Stimulated activated naive CD8-positive, alpha-beta T cell treated with anti-CD3 and anti-CD28 coated beads, Interleukin-15, Interleukin-2, amounts not matched to agents 100 ng/mL and 50 ng/mL, for 24 hours (primary cell): Measurements from ENCODE around the gene RUFY3.
A peak's percentile ranks its signal among the peaks of the same experiment; 100 is the strongest.
"Not testable (repeated sequence)": the region's sequence is repeated elsewhere in the genome, so short reads cannot be mapped to it uniquely, and the experiment has no call there.

Experiments
- H3K27ac Mint-ChIP-seq: one replicate; pipeline ENCODE4 v1.8.0; 2021; ENCODE audit warnings: mild to moderate bottlenecking, mixed read lengths
- H3K27me3 Mint-ChIP-seq: one replicate; pipeline ENCODE4 v1.8.0; 2021; ENCODE audit warnings: mixed read lengths
- H3K36me3 Mint-ChIP-seq: one replicate; pipeline ENCODE4 v1.8.0; 2021; ENCODE audit warnings: low read depth, mixed read lengths
- H3K4me1 Mint-ChIP-seq: one replicate; pipeline ENCODE4 v1.8.0; 2021; ENCODE audit warnings: low read depth, mixed read lengths
- H3K4me3 Mint-ChIP-seq: one replicate; pipeline ENCODE4 v1.8.0; 2021; ENCODE audit warnings: mild to moderate bottlenecking, mixed read lengths
- H3K9me3 Mint-ChIP-seq: one replicate; pipeline ENCODE4 v1.8.0; 2021; ENCODE audit warnings: mixed read lengths

RUFY3 gene

GRCh38 chr4:70714079-70714887 lies 7.5 kb upstream of the RUFY3 start:
- no peaks in the 10 kb centered on the region for H3K27me3 Mint-ChIP-seq
- H3K36me3 Mint-ChIP-seq = no peaks in the 10 kb centered on the region
- H3K9me3 Mint-ChIP-seq = no peaks in the 10 kb centered on the region
- H3K4me1 Mint-ChIP-seq = peaks cover 46% of the 10 kb centered on the region
- H3K4me3 Mint-ChIP-seq = no peak overlapping the region
- peak overlapping the region; percentile 88 for H3K27ac Mint-ChIP-seq

- H3K27ac Mint-ChIP-seq = peak overlapping the region; percentile 88
- no peaks in the 10 kb centered on the region for H3K27me3 Mint-ChIP-seq
- H3K36me3 Mint-ChIP-seq = no peaks in the 10 kb centered on the region
- peak overlapping the region; percentile 20 for H3K4me3 Mint-ChIP-seq
- H3K9me3 Mint-ChIP-seq = no peaks in the 10 kb centered on the region
- peaks cover 44% of the 10 kb centered on the region for H3K4me1 Mint-ChIP-seq
Observed at GRCh38 chr4:70715097-70715496, 6.7 kb upstream of the RUFY3 start.

DNA sequence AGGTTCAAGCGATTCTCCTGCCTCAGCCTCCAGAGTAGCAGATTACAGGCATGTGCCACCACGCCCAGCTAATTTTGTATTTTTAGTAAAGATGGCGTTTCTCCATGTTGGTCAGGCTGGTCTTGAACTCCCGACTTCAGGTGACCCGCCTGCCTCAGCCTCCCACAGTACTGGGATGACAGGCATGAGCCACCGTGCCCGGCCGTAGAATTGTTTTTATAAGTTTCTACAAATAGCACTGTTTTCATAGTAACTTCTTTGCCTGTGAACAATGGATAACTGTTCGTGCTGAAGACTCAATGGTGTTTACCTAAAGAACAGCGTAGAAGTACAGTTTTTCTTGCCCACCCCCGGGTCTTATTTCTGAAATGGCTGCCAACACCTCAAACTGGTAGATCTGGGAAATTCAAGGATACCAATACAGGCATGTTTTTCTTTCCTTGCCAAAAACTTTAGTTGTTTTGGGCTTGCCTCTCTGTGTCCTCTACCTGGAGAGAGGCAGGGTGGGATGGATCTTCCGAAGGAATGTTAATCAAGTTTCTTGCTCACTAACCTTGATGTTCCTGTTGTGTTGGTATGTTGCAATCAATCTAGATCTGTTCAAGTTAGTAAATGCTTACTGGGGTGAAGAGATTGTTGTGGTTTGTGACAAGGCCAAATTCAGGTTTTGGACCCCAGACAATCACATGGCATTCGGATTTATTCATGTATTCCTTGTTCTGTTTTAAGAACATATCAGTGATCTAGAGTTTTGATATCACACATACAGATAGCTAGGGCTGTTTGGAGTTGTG lies 2.8 kb upstream of the RUFY3 start:
- peaks cover 34% of the 10 kb centered on the region for H3K4me1 Mint-ChIP-seq
- no peaks in the 10 kb centered on the region for H3K27me3 Mint-ChIP-seq
- no peak overlapping the region for H3K4me3 Mint-ChIP-seq
- no peaks in the 10 kb centered on the region for H3K9me3 Mint-ChIP-seq
- H3K27ac Mint-ChIP-seq = no peak overlapping the region
- H3K36me3 Mint-ChIP-seq = no peaks in the 10 kb centered on the region

GRCh38 chr4:70722199-70722791 lies 531 bp downstream of the RUFY3 start:
- Mint-ChIP-seq H3K36me3 (no peaks in the 10 kb centered on the region), H3K4me1 (peaks cover 20% of the 10 kb centered on the region), H3K4me3 (peak overlapping the region; percentile 2), H3K27ac (no peak overlapping the region), H3K9me3 (no peaks in the 10 kb centered on the region), H3K27me3 (no peaks in the 10 kb centered on the region)

DNA sequence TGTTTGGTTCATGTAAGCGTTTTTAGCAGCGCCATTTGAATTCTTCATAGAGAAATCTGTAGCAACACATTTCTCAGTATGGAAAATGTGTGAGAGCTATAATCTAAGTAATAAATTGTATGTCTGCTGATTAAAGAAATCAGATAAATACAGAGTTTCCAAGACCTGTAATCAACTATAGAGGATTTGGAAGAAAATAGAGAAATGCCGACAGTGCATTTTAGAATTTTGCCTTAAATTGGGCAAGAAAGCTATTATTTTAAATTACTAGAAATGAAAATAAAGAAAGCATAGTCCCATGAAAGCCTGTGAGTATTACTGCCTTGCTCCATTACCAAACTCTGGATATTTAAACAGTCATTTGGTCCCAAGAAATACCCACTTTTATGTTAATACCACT lies 2.7 kb downstream of the RUFY3 start:
- no peaks in the 10 kb centered on the region for H3K27me3 Mint-ChIP-seq
- no peak overlapping the region for H3K27ac Mint-ChIP-seq
- no peaks in the 10 kb centered on the region for H3K36me3 Mint-ChIP-seq
- peaks cover 20% of the 10 kb centered on the region for H3K4me1 Mint-ChIP-seq
- no peak overlapping the region for H3K4me3 Mint-ChIP-seq
- no peaks in the 10 kb centered on the region for H3K9me3 Mint-ChIP-seq

GRCh38 chr4:70725633-70726032 lies 3.9 kb downstream of the RUFY3 start:
- Mint-ChIP-seq H3K4me3 (no peak overlapping the region), H3K9me3 (no peaks in the 10 kb centered on the region), H3K27me3 (no peaks in the 10 kb centered on the region), H3K4me1 (peaks cover 20% of the 10 kb centered on the region), H3K36me3 (no peaks in the 10 kb centered on the region), H3K27ac (no peak overlapping the region)

GRCh38 chr4:70726515-70726914 lies 4.8 kb downstream of the RUFY3 start:
- H3K27ac Mint-ChIP-seq, H3K4me3 Mint-ChIP-seq, H3K36me3 Mint-ChIP-seq, H3K27me3 Mint-ChIP-seq, H3K9me3 Mint-ChIP-seq: not testable (repeated sequence)
- H3K4me1 Mint-ChIP-seq = peaks cover 20% of the 10 kb centered on the region

DNA sequence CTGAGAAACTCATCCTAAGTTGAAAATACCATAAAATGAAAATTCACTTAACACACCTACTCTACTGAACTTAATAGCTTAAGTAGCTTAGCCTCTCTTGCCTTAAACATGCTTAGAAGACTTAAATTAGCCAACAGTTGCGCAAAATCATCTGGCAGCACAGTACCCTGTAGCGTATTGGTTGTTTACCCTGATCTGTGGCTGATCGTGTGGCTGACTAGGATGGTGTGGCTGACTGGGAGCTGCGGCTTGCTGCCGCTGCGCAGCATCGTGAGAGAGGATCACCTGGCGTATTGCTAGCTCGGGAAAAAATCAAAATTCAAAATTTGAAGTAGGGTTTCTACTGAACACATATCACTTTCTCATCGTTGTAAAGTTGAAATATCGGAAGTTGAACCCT lies 6.3 kb downstream of the RUFY3 start:
- no peaks in the 10 kb centered on the region for H3K9me3 Mint-ChIP-seq
- H3K36me3 Mint-ChIP-seq = no peaks in the 10 kb centered on the region
- peaks cover 13% of the 10 kb centered on the region for H3K4me1 Mint-ChIP-seq
- no peaks in the 10 kb centered on the region for H3K27me3 Mint-ChIP-seq
- H3K27ac Mint-ChIP-seq = no peak overlapping the region
- H3K4me3 Mint-ChIP-seq = no peak overlapping the region

DNA sequence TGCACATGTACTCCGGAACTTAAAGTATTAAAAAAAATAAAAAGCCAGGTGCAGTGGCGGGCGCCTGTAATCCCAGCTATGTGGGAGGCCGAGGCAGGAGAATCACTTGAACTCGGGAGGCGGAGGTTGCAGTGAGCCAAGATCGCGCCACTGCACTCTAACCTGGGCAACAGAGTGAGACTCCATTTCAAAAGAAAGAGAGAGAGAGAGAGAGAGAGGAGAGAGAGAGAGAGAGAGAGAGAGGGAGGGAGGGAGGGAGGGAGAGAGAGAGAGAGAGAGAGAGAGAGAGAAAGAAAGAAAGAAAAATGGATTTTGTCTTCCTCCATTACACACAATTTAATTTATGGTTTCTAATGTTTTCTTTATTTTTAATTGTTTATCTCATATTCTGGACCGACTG lies 11.1 kb downstream of the RUFY3 start:
- not testable (repeated sequence) for H3K9me3 Mint-ChIP-seq, H3K4me3 Mint-ChIP-seq, H3K36me3 Mint-ChIP-seq, H3K27me3 Mint-ChIP-seq, H3K27ac Mint-ChIP-seq
- H3K4me1 Mint-ChIP-seq = peaks cover 43% of the 10 kb centered on the region

DNA sequence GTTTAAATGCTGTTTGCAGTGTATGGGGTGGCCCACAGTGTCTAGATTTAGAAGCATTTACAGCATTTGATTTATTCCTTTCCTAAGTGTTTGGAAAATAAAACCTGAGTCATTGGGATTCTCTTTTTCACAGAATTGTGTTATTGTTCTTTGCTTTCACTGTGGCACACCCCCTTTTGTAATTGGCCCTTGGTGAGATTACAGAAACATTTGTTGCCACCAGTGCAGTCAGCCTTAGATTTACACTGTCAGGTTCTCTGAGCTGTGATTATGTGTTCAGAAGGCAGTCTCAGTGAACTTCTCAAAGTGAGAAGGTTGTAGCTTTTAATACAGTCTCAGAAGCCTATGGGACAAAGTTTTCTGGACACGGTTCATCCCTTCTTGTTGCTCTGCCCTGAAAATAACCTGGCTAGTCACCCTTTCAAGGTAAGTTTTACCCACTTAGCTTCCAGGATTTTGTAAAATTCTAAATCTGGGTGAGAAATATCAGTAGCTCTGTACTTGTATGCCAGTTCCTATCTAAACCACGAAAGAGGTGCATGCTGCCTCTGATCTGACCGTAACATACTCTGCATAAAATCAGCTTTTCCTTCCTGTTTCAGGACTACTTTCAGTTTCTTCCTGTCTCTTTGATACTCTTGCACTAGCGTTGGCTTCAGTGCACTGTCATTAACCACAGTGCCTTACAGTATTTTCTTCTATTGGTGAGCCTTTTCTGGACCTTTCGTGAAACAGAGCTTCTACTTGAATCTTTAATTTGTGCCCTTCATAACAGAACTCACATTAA lies 12.6 kb downstream of the RUFY3 start:
- H3K27me3 Mint-ChIP-seq = no peaks in the 10 kb centered on the region
- no peaks in the 10 kb centered on the region for H3K9me3 Mint-ChIP-seq
- peak overlapping the region; percentile 82 for H3K4me3 Mint-ChIP-seq
- H3K27ac Mint-ChIP-seq = peak overlapping the region; percentile 72
- no peaks in the 10 kb centered on the region for H3K36me3 Mint-ChIP-seq
- H3K4me1 Mint-ChIP-seq = peaks cover 43% of the 10 kb centered on the region

- Mint-ChIP-seq H3K9me3 (no peaks in the 10 kb centered on the region), H3K4me1 (peaks cover 43% of the 10 kb centered on the region), H3K4me3 (peak overlapping the region; percentile 82), H3K27me3 (no peaks in the 10 kb centered on the region), H3K36me3 (no peaks in the 10 kb centered on the region), H3K27ac (peak overlapping the region; percentile 72)
Observed at GRCh38 chr4:70734971-70735370, 13.2 kb downstream of the RUFY3 start.

DNA sequence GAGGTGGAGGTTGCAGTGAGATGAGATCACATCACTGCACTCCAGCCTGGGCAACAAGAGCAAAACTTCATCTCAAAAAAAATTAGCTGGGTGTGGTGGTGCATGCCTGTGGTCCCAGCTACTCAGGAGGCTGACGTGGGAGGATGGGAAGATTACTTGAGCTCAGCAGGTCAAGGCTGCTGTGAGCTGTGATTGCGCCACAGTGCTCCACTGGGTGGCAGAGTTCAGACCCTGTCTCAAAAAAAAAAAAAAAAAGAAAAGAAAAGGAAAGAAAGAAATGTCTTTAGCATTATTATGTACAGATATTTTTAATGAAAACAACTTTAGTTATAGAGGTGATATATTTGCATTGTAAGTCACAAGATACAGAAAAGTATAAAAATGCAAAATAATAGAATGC lies 14.2 kb downstream of the RUFY3 start:
- peaks cover 45% of the 10 kb centered on the region for H3K4me1 Mint-ChIP-seq
- H3K36me3 Mint-ChIP-seq, H3K9me3 Mint-ChIP-seq, H3K27me3 Mint-ChIP-seq: not testable (repeated sequence)
- peak overlapping the region; percentile 13 for H3K4me3 Mint-ChIP-seq
- peak overlapping the region; percentile 49 for H3K27ac Mint-ChIP-seq

DNA sequence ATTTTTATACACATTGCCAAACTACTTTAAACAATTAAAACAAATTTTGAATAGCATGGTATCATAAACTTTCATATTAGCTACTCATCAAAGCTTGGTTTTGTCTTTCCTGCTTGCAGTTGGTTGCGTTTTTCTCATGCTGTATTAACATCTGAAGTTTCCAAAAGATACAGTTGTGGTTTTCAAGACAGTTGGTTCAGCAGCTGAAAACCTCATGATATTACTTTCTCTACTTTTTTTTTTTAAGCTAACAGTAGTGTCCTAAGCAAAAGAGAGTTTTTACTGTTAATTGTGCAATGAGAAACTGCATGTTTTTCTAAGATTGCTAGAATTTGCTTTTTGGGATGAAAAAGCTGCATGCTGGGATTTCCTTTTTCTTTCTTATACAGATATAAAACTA lies 15.2 kb downstream of the RUFY3 start:
- Mint-ChIP-seq H3K36me3 (no peaks in the 10 kb centered on the region), H3K4me1 (peaks cover 46% of the 10 kb centered on the region), H3K27ac (no peak overlapping the region), H3K9me3 (no peaks in the 10 kb centered on the region), H3K27me3 (no peaks in the 10 kb centered on the region), H3K4me3 (no peak overlapping the region)

DNA sequence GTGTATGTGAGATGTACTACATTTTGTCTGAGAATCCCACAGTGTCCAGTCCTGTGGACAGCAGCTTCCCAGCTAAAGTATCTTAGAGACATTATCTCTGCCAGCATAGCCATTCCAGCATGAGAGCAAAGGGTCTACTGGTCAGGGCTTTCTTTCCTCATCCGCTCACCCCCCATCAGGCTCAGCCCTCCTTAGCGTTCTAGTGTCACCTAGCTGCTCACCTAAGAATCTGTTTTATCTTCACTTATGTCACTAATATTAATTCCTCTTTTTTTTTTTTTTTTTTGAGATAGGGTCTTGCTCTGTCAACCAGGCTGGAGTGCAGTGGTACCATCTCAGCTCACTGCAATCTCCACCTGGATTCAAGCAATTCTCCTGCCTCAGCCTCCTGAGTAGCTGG lies 15.6 kb downstream of the RUFY3 start:
- Mint-ChIP-seq H3K27me3 (no peaks in the 10 kb centered on the region), H3K4me1 (peaks cover 45% of the 10 kb centered on the region), H3K36me3 (no peaks in the 10 kb centered on the region), H3K9me3 (no peaks in the 10 kb centered on the region), H3K4me3 (no peak overlapping the region), H3K27ac (no peak overlapping the region)
